IPS-18c (cell line): ENCODE data around the gene SEC23A.
"Not testable (repeated sequence)": the region's sequence is repeated elsewhere in the genome, so short reads cannot be mapped to it uniquely, and the experiment has no call there.

ENCODE experiments used
- H3K4me3 ChIP-seq: 2 replicates; pipeline ENCODE4 v1.7.0; 2013; ENCODE audit warnings: low read depth, mild to moderate bottlenecking, low read length, moderate library complexity; ENCODE audit not compliant: insufficient read depth
- H3K9me3 ChIP-seq: one replicate; pipeline ENCODE4 v1.6.1; 2013; ENCODE audit warnings: mild to moderate bottlenecking, low read length, moderate library complexity; ENCODE audit not compliant: control insufficient read depth, insufficient read depth

Gene SEC23A

DNA sequence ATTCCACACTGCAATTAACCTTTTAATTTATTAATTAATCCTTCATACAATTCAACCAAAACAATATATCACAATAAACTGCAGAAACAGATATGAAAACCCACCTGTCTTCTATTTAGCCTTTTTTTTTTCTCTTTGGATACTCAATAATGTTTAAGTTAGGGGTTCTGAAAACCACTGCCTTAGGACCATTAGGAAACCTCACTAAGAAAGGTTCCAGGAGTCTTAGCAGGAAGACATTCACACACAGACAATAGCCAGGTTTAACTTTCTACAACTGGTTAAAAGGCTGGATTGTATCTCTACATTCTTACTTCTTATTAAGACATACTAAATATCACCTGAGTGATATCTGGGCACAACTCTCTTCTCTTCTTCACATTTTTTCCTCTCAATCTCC is 3.3 kb downstream of the SEC23A start:
- Histone ChIP-seq H3K9me3 (no peaks in the 10 kb centered on the region), H3K4me3 (no peak overlapping the region)

GRCh38 chr14:39099215-39099614 is 3.8 kb downstream of the SEC23A start:
- not testable (repeated sequence) for H3K9me3 ChIP-seq

DNA sequence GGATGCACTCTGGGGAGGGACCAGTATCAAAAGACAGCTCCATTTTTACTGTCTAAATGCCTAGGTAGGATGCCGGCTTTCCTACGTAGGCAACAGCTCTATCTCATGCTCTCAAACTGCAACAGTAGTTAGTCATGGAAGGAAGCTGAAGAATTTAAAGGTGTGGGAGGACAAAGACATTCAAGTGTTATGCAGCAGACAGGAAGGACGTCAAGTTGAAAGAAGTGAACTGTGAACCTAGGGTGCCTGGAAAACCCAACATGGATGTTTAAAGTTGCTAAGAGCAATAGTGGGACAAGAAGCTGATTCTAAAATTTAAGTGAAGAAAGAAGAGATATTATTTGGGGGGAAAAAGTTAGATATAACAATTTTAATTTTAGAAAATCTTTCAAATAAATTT is 5.9 kb downstream of the SEC23A start:
- Histone ChIP-seq H3K4me3 (no peak overlapping the region), H3K9me3 (no peaks in the 10 kb centered on the region)

More at GRCh38 chr14:39099215-39099614, 3.8 kb downstream of the SEC23A start:
- H3K4me3 ChIP-seq = not testable (repeated sequence)

- H3K9me3 ChIP-seq = no peaks in the 10 kb centered on the region
- no peak overlapping the region for H3K4me3 ChIP-seq
These were observed 8.5 kb downstream of the SEC23A start for GRCh38 chr14:39094515-39094914.

- Histone ChIP-seq H3K9me3 (no peaks in the 10 kb centered on the region), H3K4me3 (no peak overlapping the region)
These were observed 11.3 kb downstream of the SEC23A start for GRCh38 chr14:39091716-39092115.

DNA sequence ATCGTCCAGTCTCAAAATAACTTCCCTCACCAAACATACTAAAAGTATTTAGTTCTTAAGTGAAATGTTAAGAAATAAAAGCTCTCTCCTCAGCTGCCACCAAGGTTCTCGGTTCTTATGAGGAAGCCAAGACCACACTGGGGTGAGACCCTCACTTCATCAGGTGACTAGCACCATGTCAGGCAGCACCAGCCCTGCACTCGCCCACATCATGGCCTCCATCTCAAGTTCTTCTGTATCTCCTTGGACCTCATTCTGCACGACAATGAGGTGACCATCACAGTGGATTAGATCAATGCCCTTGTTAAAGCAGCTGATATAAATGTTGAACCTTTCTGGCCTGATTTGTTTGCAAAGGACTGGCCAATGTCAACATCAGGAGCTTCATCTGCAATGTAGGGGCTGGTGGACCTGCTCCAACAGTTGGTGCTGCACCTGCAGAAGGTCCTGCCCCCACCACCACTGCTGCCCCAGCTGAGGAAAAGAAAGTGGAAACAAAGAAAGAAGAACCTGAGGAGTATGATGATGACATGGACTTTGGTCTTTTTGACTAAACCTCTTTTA is 12.4 kb downstream of the SEC23A start:
- Histone ChIP-seq H3K4me3 (no peak overlapping the region), H3K9me3 (no peaks in the 10 kb centered on the region)

DNA sequence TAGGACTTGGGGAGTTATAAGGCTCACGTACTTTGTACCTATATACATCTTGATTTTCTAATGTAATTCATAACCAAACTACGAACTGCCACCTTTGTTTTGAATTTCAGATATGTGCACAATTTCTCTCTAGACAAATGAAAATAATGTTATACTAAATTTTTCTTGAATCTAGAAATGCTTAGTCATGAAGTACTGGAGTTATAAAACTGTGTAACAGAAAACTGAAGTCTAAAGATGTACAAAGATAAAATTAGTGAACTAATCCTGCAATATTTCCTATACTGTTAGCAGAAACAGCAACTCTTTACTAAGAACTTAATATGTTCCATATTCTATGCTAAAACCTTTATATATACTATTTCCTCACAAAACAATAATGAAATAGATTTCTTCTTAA is 15.5 kb downstream of the SEC23A start:
- H3K9me3 ChIP-seq = no peaks in the 10 kb centered on the region
- H3K4me3 ChIP-seq = no peak overlapping the region

GRCh38 chr14:39085933-39086332 is 17.1 kb downstream of the SEC23A start:
- Histone ChIP-seq H3K4me3 (no peak overlapping the region), H3K9me3 (no peaks in the 10 kb centered on the region)

- Histone ChIP-seq H3K9me3 (no peaks in the 10 kb centered on the region), H3K4me3 (no peak overlapping the region)
These were observed 19.9 kb downstream of the SEC23A start for GRCh38 chr14:39083127-39083526.

GRCh38 chr14:39080886-39081285 is 22.1 kb downstream of the SEC23A start:
- Histone ChIP-seq H3K4me3 (no peak overlapping the region), H3K9me3 (no peaks in the 10 kb centered on the region)

DNA sequence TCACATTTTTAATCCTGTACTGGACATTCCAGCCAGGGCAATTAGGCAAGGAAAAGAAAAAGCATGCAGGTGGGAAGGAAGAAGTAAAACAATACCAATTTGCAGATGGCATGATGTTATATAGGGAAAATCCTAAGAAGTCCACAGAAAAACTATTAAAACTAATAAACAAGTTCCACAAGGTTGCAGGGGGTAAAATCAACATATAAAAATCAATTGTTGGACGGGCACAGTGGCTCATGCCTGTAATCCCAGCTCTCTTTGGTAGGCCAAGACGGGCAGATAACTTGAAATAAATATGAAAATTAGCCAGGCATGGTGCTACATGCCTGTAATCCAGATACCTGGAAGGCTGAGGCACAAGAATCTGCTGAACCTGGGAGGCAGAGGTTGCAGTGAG is 31.9 kb downstream of the SEC23A start:
- Histone ChIP-seq H3K4me3 (no peak overlapping the region), H3K9me3 (no peaks in the 10 kb centered on the region)

GRCh38 chr14:39069923-39070322 is 33.1 kb downstream of the SEC23A start:
- Histone ChIP-seq H3K4me3 (no peak overlapping the region), H3K9me3 (no peaks in the 10 kb centered on the region)

GRCh38 chr14:39069169-39069805 is 33.7 kb downstream of the SEC23A start:
- not testable (repeated sequence) for H3K9me3 ChIP-seq, H3K4me3 ChIP-seq

DNA sequence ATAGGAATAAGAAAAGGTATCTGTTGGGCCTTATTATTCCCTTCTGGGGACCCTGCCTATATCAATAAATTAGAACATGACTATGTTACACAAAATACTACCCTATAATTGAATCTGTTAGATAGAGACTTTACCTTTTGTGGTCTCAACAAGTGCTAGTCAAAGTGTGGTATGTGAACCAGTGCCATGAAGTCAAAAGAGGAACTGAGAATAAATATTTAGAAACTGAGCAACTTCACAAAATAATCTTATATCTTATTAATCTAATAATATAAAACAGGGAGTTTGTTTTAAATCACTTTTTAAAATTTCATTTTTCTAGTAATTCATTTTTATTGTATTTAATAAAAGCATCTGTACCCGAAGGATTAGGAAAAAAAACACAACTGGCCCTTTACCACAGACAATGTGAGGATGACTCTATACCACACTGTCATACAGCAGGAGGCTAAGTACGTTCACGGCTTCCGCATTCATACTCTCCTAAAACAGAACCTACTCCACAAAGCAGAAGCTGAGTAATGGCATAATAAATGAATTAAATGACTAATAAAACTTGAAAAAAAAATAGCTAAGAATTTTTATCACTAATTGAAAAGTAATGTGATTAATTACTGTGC is 42.1 kb downstream of the SEC23A start:
- Histone ChIP-seq H3K9me3 (peaks cover 2% of the 10 kb centered on the region), H3K4me3 (no peak overlapping the region)

DNA sequence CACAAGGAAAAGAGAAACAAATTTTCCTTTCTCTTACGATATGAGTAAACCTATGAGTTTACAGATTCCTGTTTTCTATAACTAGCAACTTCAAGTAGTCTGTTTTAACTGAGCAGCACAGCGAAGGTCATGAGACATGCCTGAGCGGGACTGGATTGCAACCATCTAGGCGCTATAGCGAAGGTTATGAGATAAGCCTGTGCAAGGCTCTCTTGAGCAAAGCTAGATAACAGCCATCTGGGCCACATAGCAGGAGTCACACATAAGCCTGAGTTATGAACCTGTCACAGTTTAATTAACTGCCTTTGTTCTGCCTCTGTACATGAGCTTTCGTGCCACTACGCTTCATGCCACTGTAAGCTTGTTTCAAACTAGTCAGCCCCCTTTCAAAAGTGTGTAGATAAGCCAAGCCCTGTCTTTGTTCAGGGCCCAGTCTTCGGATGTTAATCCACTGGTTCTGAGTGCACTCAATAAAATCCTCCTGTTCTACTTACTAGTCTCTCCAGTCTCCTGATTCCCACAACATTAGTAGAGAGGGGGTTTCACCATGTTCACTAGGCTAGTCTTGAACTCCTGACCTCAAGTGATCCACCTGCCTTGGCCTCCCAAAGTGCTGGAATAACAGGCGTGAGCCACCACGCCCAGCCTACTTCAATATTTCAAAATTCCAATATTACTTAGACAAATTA is 47.1 kb downstream of the SEC23A start:
- Histone ChIP-seq H3K4me3 (no peak overlapping the region), H3K9me3 (peaks cover 2% of the 10 kb centered on the region)

DNA sequence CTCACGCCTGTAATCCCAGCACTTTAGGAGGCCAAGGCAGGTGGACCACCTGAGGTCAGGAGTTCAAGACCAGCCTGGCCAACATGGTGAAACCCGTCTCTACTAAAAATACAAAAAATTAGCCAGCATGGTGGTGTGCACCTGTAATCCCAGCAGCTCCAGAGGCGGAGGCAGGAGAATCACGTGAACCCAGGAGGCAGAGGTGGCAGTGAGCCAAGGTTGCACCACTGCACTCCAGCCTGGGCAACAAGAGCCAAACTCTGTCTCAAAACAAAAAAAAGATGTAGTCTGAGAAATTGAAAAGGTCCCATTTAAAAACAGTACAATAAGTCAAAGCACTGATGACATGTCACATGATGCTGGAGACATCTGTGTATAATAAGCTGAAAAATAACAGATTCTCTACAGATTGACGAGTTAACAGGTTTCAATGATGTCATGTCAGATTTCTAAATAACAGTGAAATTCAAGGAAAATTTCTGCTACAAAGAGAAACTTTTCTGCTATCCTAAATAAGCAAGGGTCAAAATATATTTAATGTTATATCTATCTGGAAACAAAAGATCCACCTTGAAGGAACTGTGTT is 50.1 kb downstream of the SEC23A start:
- H3K4me3 ChIP-seq, H3K9me3 ChIP-seq: not testable (repeated sequence)

DNA sequence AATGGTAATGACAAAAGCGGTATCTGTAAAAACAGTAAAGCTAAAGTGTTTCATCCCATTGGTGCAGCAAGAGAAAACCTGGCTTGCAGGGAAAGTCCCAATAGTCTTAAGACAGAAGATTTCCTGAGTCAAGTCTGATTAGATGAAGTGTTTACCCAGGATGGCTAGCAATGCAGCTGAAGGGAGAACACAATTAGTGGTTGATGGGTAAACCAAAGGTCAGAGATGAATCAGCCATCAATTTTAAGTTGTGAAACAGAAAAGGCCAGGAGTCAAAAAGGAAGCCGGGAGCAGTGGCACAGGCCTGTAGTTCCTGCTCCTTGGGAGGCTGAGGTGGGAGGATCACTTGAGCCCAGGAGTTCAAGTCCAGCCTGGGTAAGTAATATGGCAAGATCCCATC is 52.6 kb downstream of the SEC23A start:
- no peak overlapping the region for H3K4me3 ChIP-seq
- H3K9me3 ChIP-seq = no peaks in the 10 kb centered on the region

GRCh38 chr14:39045889-39046288 is 57.1 kb downstream of the SEC23A start:
- H3K9me3 ChIP-seq, H3K4me3 ChIP-seq: not testable (repeated sequence)
